IPS-NIHi11 (cell line): ENCODE measurements around the gene CRIP2.

ENCODE experiments used
- DNase-seq: peaks from one replicate; pipeline ENCODE4 v3.0.0; 2012; ENCODE audit warnings: mixed read lengths, low spot score

Gene CRIP2

DNA sequence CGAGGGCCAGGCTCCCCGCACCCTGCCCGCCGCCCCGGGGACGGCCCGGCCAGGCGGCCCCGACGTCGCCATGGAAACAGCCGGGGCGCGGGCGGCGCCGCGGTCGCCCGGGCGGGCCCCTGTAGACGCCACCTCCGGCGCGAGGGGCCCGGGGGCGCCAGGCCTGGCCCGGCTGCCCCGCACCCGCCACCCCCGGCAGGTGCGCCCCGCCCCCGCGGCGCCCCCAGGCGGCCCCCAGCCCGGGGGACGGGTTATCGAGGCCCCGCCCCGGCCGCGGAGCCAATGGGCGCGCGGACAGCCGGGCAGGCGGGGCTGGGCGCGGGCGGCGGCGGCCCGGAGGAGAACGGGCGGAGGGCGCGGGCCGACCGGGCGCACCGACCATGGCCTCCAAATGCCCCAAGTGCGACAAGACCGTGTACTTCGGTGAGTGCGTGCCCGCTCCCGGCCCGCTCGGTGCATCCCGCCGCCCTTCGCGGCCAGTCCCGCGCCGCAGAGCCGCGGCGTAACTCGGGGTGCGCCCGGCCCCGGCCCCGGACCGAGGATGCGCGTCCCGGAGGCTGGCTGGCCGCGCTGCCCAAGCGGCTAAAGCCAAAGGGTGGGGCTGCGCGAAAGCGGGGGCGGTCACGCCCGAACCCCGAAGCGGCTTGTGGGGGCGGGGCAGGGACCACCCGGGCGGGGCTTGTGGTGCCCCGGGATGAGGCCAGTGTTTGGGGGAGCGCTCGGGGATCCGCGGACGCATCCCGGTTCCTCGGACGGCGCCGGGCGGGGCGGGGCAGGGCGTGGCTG, at the start of gene CRIP2:
TSS of gene CRIP2 (plus strand) at position 339 of the 786 bp plus-strand sequence. CDS start at position 381, 42 bp downstream.
- peak; percentile 91 for DNase-seq

GRCh38 chr14:105424861-105425260, 49.8 kb upstream of the CRIP2 start:
- DNase-seq, result no peak

GRCh38 chr14:105425823-105426247, 48.8 kb upstream of the CRIP2 start:
- no peak for DNase-seq

DNA sequence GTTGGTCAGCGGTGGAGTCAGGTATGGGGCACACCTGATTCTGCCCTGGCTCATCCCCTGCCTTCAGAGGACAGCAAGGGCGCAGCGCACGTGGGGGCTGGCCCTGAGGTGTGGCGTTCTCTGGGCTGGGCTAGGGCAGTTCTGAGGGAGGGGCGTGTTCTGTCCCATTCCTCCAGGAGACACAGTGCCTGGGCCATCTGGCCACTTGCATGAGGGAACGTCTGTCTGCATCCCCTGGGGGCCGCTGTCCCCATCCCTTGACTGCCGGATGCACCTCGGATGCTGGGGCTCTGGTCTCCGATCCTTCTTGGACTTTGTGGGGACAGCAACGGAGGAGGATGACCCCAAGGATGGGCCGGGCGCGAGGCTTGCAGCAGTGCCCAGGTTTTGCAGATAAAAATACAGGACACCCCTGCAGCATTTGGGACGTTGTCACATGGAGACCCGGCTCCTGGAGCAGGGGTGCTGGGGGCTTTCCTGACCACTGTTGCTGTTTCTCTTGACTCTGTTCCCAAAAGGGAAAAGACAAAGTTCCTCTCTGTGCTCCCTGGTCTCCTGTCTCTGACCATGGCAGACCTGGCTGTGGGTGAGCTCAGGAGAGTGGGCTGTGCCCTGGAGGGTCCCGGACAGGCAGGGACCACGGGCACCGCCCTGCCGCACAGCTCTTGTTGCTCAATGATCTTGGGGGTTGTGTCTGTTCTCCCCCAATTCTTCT, 48.0 kb upstream of the CRIP2 start:
- no peak for DNase-seq

GRCh38 chr14:105427412-105427811, 47.2 kb upstream of the CRIP2 start:
- DNase-seq, result no peak

DNA sequence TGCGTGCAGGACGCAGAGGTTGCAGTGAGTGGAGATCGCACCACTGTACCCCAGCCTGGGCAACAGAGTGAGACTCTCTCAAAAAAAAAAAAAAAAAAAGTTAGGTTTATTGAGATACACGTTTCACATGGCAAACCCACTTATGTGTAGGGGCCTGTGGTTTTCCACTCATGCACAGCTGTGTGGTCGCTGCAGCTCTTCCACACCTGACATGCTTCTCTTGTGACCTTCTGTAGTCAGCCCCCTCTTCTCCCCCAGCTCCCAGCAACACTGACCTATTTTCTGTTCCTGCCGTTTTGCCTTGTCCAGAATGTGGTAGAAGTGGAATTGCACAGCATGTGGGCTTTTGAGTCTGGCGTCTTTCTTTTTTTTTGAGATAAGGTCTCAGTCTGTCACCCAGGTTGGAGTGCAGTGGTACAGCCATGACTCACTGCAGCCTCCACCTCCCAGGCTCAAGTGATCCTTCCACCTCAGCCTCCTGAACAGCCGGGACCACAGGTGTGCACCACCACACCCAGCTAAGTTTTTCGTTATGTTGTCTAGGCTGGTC, 46.6 kb upstream of the CRIP2 start:
- DNase-seq, result no peak

GRCh38 chr14:105430042-105430441, 44.6 kb upstream of the CRIP2 start:
- no peak for DNase-seq

GRCh38 chr14:105430565-105430964, 44.1 kb upstream of the CRIP2 start:
- DNase-seq, result peak; percentile 18

- no peak for DNase-seq
Measured at GRCh38 chr14:105431256-105431655, 43.4 kb upstream of the CRIP2 start.

- DNase-seq, result peak; percentile 19
Measured at GRCh38 chr14:105432657-105433056, 42.0 kb upstream of the CRIP2 start.

GRCh38 chr14:105433161-105433605, 41.4 kb upstream of the CRIP2 start:
- peak; percentile 32 for DNase-seq

GRCh38 chr14:105436402-105436801, 38.2 kb upstream of the CRIP2 start:
- no peak for DNase-seq

GRCh38 chr14:105436891-105437722, 37.5 kb upstream of the CRIP2 start:
- DNase-seq, result no peak

DNA sequence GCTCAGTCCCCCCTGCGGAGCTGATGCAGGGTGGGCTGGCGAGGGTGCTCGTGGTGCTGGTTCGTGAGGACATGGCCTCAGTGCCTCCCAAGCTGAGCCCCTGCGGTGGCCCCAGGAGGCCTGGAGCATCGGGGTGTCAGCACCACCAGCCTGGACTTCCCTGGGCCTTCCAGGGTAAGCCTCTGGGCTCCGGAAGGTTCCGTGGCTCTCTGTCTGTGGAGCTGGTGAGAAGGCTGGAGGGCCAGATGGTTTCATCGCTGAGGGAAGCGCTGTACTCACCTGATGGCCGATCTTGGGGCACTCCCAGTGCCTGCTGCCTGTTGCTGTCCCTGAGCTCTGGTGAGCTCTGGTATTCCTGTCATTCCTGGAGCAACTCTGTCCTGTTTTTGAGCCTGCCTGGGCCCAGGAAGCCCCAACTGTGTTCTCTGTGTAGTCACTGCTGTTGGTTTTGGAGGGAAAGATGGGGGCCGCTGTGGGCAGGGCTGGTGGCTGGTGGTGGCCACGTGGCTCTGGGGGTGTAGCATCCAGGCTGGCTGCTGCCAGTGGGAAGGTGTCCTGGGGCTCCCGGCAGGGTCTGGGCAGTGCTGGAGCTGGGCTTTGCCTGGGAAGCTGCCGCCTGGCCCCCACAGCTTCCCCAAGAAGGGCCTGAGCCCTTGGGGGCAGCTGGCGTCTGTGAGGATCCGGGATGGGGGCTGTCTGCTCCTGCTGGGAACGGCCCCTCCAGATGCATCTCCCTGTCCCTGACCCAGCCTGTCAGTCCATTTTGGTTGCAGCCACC, 36.7 kb upstream of the CRIP2 start:
- DNase-seq, result no peak

DNA sequence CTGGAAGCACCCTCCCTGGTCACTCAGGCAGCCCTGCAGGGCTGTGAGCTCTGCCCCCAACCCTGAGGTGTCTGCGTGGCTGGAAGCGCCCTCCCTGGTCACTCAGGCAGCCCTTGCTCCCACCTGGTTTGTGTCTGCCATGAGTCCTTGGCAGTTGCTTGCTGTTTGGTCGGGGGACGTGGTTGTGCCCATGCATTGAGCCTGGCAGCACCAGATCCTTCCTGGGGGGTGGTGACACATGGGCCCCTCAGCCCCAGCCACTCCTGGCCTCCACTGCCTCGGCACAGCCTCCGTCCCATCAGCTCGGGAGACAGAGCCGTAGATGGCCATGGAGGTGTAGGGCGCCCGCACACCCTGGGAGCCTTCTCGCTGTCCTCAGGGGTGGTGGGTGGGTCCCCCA, 35.4 kb upstream of the CRIP2 start:
- DNase-seq, result no peak

DNA sequence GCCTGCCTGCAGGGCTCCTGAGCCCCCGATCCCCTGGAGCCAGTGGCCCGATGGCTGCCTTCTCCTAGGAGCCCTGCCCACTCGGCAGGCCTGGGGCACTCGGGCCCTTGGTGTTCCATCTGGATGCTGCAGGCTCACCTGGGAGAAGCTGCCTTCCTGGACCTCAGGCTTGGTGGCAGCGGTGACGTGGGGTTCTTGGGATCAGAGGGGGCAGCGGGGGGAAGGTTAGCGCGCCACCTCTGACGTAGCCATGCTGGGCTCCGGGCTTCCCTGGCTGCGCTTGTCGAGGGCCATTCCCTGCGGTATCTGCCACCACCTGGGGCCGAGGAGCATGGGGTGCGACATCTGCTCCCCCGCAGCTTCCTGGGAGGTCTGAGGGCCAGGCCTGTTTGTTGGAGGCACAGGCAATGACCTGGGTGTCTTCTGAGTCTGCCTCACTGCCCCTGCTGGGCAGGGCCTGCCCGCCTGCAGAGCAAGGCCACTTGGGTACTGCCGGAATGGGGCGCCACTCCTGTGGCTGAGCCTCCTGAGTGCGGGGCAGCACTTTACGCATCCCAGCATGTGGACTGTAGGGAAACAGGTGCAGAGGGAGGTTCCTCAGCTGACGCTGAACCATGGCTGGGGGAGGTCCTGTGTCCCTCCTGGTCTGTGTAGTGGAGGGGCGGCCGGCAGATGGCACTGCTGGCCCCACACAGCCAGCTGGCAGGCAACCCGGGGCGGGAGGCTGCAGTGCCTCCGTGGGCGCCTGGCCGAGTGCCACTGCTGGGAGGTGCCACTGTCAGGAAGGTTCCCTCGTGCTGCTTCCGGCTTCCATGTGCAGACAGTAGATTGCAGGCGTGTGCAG, 34.7 kb upstream of the CRIP2 start:
- peak; percentile 63 for DNase-seq

DNA sequence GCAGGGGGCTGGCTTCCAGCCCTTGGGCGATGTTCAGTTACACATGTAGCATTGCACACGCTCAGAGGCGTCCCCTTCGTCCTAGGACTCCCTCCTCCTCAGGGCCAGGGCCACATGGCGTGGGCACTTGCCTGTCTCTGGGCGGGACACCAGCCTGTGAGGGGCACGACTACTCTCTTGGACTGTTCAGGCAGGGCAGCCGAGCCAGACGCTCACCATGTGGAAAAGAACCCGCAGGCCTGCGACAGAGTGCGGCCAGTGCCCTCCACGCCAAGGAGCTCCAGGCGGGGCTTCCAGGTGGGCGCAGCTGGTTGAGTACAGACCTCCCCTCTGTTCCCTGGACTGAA, 34.1 kb upstream of the CRIP2 start:
- DNase-seq, result no peak

GRCh38 chr14:105440992-105441391, 33.6 kb upstream of the CRIP2 start:
- no peak for DNase-seq

DNA sequence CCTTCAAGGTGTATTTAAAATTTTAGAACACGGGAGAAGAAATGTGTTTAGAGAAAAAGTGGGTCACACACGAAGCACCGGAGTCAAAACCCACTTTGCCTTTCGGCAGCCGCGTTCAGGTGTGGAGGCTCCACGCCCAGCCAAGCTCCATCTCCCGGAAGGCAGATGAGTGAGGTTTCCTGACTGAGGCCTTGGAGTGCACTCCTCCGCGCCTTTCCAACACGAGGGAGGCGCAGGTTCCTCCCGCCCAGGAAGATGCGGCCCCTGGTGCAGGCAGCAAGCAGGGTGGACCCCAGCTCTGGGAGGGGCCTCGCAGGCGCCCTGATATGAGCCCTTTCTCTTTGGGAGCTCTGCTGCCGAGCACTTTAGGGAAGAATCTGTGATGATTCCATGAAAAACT, 32.5 kb upstream of the CRIP2 start:
- no peak for DNase-seq

DNA sequence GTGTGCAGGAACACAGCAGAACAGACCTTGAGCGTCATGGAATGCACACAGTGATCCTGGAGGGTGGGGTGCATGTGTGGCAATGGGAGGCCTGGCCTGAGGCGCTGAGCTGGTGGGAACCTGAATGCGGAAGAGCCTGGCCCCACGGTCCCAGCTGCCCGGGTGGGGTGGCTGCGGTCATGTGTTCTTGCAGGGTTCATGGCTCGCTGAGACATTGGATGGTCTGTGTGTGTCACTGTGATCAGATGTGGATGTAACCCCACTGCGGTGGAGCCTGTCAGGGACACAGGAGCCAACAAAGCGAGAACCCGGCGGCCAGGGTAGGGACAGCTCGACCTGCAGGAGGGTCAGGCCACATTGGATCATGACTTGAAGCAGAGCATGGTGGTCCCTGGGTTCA, 31.8 kb upstream of the CRIP2 start:
- DNase-seq, result no peak

GRCh38 chr14:105444859-105445258, 29.8 kb upstream of the CRIP2 start:
- no peak for DNase-seq
